Heart left ventricle (tissue), 16 donors: ENCODE measurements around the gene NOS1AP. TPM values are rescaled to one million over a fixed set of nuclear protein-coding genes. Genes with fewer than 3 reads are reported as not detected.

ENCODE experiments used
- ATAC-seq, 4 donors: fragments of 200-7000 bp; cut with Tn5 transposase; one replicate each; pipeline ENCODE4 v1.9.1; 2020 to 2022; ENCODE audit warnings: moderate library complexity in 4 of 4, mild to moderate bottlenecking in 3 of 4, moderate number of reproducible peaks in 1 of 4
- DNase-seq, 5 donors: peaks; one replicate each; pipeline ENCODE4 v3.0.0-alpha.2; 2020
- H3K27ac ChIP-seq, 12 donors: fragments of 200-600 bp; sonication (generic) in 4 of 12; one replicate each; pipeline versions ENCODE4 v1.5.0 to v1.8.0; 2016 to 2022; ENCODE audit warnings: mild to moderate bottlenecking in 2 of 12
- H3K27me3 ChIP-seq, 9 donors: fragments of 200-600 bp; sonication (generic) in 2 of 9; one replicate each; pipeline versions ENCODE4 v1.5.1 to v1.8.0; 2016 to 2022; ENCODE audit warnings: mild to moderate bottlenecking in 3 of 9
- H3K36me3 ChIP-seq, 9 donors: fragments of 200-600 bp; sonication (generic) in 2 of 9; one replicate each; pipeline versions ENCODE4 v1.5.0 to v1.8.0; 2018 to 2022; ENCODE audit warnings: mild to moderate bottlenecking in 2 of 9
- H3K4me1 ChIP-seq, 12 donors: fragments of 200-600 bp; sonication (generic) in 4 of 12; one replicate each; pipeline versions ENCODE4 v1.5.0 to v1.8.0; 2016 to 2022; ENCODE audit warnings: mild to moderate bottlenecking in 3 of 12
- H3K4me3 ChIP-seq, 12 donors: fragments of 200-600 bp; sonication (generic) in 4 of 12; one replicate each; pipeline versions ENCODE4 v1.5.0 to v1.8.0; 2017 to 2022; ENCODE audit warnings: mild to moderate bottlenecking in 9 of 12, moderate library complexity in 4 of 12
- H3K9me3 ChIP-seq, 12 donors: fragments of 200-600 bp; sonication (generic) in 4 of 12; one replicate each; pipeline versions ENCODE4 v1.5.0 to v1.8.0; 2016 to 2022; ENCODE audit warnings: mild to moderate bottlenecking in 1 of 12
- POLR2A ChIP-seq, 2 donors: fragments of 450-650 bp; IDR thresholded peaks; one replicate each; pipeline ENCODE4 v1.6.1; 2017; ENCODE audit warnings: antibody characterized with exemption in 2 of 2, mild to moderate bottlenecking in 2 of 2, moderate library complexity in 2 of 2
- WGBS, 4 donors: extraction: QIAGEN DNeasy Blood & Tissue Kit in 2 of 4; methylation state at CpG; one replicate each; pipeline versions ENCODE4 v1.1.5 to v1.1.7; 2013 to 2018; 5-methylcytosine and 5-hydroxymethylcytosine counted together
- intact Hi-C, 10 donors: fragments of 100-400 bp; cut with DNase I; formaldehyde crosslinking; loops; one replicate each; pipeline versions ENCODE4 v1.11.1 to v1.14.2; 2022
- polyA plus RNA-seq, 2 donors: library from polyadenylated mRNA; stranded (reverse); fragments of 200-250 nt; gene quantifications; one replicate each; pipeline ENCODE4 v1.2.3, GENCODE V29; 2013
- total RNA-seq, 9 donors: library from RNA; depleted of rRNA in 2 of 9; stranded (reverse); fragments of >200 nt in 2 of 9; fragmentation: NEBNext Ultra II Directional in 3 of 9; extraction: Animal tissue kit (Norgen Biotek cat#: 25700) in 3 of 9; gene quantifications; one replicate each; pipeline versions ENCODE4 v1.1.0 to v1.2.4, GENCODE V29; 2016 to 2023
- TF ChIP-seq, protein P1 (sequence below), 12 donors: fragments of 200-600 bp; sonication (generic) in 4 of 12; IDR thresholded peaks; one replicate each; pipeline versions ENCODE4 v1.5.0 to v1.8.0; 2018 to 2022; ENCODE audit warnings: antibody characterized with exemption in 12 of 12, mild to moderate bottlenecking in 5 of 12
- donor health status: ischemic (EF 13 %, LVEDD 7.1; RV severe dilation, severe dysfunction).
- donor health status: healthy with polysubstance abuse.
- donor health status: DM: no; HTN: yes; CAD: no.
- donor health status: DM: no; HTN: no; CAD: no.
- donor health status: ischemic (EF 25% LVEDD 6.9; RV normal size, moderate dysfunction).
- donor health status: ischemic (EF 25% LVEDD 5.7; RV mildly dilated, moderate dysfunction).
- donor health status: healthy.
- donor health status: DM: yes; HTN: yes; CAD: no.
- donor health status: ischemic (EF 35%, LVEDD 5.7; RV mildly dilated, moderate dysfunction).
- donor health status: nonischemic (EF 11% LVEDD 7.7; RV severe dilation, severe dysfunction).
- donor health status: DM: yes; HTN: yes; CAD: no.
- donor health status: PGD.
- donor health status: ischemic (EF 29% LVEDD 5.4; RV normal size, mild dysfunction).
- donor health status: nonischemic (EF 23%, LVEDD 6.1; RV moderate dilation, normal function).

NOS1AP gene
- total and polyA plus RNA-seq, 11 donors, result 1.1 to 6.4 (median 4.3) TPM

- no peak for ATAC-seq
- H3K27ac ChIP-seq, result no peak overlapping the region
- peaks cover 0 to 32% (median 9%) of the 10 kb centered on the region in 12 donors for H3K4me1 ChIP-seq
- H3K36me3 ChIP-seq, result no peaks in the 10 kb centered on the region
- H3K27me3 ChIP-seq, result no peaks in the 10 kb centered on the region
- no peak for DNase-seq
- no peaks in the 10 kb centered on the region for H3K9me3 ChIP-seq
- no peak overlapping the region for H3K4me3 ChIP-seq
- WGBS, 4 donors, result 69 to 77% (median 74%) methylated on average over 3 of the region's 3 CpGs
- intact Hi-C loops, result no loop called here
- no peak for TF ChIP-seq POLR2A (IDR thresholded peaks at IDR 0.05)
- TF ChIP-seq, protein P1, sequence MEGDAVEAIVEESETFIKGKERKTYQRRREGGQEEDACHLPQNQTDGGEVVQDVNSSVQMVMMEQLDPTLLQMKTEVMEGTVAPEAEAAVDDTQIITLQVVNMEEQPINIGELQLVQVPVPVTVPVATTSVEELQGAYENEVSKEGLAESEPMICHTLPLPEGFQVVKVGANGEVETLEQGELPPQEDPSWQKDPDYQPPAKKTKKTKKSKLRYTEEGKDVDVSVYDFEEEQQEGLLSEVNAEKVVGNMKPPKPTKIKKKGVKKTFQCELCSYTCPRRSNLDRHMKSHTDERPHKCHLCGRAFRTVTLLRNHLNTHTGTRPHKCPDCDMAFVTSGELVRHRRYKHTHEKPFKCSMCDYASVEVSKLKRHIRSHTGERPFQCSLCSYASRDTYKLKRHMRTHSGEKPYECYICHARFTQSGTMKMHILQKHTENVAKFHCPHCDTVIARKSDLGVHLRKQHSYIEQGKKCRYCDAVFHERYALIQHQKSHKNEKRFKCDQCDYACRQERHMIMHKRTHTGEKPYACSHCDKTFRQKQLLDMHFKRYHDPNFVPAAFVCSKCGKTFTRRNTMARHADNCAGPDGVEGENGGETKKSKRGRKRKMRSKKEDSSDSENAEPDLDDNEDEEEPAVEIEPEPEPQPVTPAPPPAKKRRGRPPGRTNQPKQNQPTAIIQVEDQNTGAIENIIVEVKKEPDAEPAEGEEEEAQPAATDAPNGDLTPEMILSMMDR (IDR thresholded peaks at IDR 0.05), result no peak
Measured at GRCh38 chr1:162165528-162165927, 96.0 kb downstream of the NOS1AP start.

GRCh38 chr1:162166917-162167615 is 97.6 kb downstream of the NOS1AP start:
- intact Hi-C loops, result no loop called here
- H3K27me3 ChIP-seq, result no peaks in the 10 kb centered on the region
- no peak for ATAC-seq
- no peaks in the 10 kb centered on the region for H3K36me3 ChIP-seq
- H3K4me3 ChIP-seq, result no peak overlapping the region
- 80 to 87% (median 85%) methylated on average over 8 to 9 of the region's 9 CpGs for WGBS, 4 donors
- no peak for DNase-seq
- TF ChIP-seq, protein P1 (IDR thresholded peaks at IDR 0.05), result no peak
- TF ChIP-seq POLR2A (IDR thresholded peaks at IDR 0.05), result no peak
- H3K27ac ChIP-seq, result no peak overlapping the region
- H3K9me3 ChIP-seq, result no peaks in the 10 kb centered on the region
- peaks cover 0 to 32% (median 9%) of the 10 kb centered on the region in 12 donors for H3K4me1 ChIP-seq

- 27 to 38% (median 34%) methylated on average over 4 to 5 of the region's 5 CpGs for WGBS, 4 donors
- ATAC-seq, result peak; percentile 52 to 80 (median 76)
- H3K4me3 ChIP-seq, result no peak overlapping the region
- intact Hi-C loops, result no loop called here
- TF ChIP-seq, protein P1 (IDR thresholded peaks at IDR 0.05), result no peak
- no peak for TF ChIP-seq POLR2A (IDR thresholded peaks at IDR 0.05)
- no peaks in the 10 kb centered on the region for H3K9me3 ChIP-seq
- H3K27ac ChIP-seq, result peak overlapping the region in 5 of 12 donors; percentile 0 to 29 (median 21)
- H3K27me3 ChIP-seq, result no peaks in the 10 kb centered on the region
- DNase-seq, result peak in 3 of 5 donors; percentile 22 to 50 (median 35)
- H3K36me3 ChIP-seq, result no peaks in the 10 kb centered on the region
- peaks cover 0 to 32% (median 9%) of the 10 kb centered on the region in 12 donors for H3K4me1 ChIP-seq
Measured at GRCh38 chr1:162168261-162168660, 98.8 kb downstream of the NOS1AP start.

- Histone ChIP-seq H3K4me3 (no peak overlapping the region), H3K27me3 (no peaks in the 10 kb centered on the region), H3K9me3 (no peaks in the 10 kb centered on the region), H3K36me3 (no peaks in the 10 kb centered on the region), H3K27ac (peak overlapping the region in 2 of 12 donors; percentile 28 to 29), H3K4me1 (peaks cover 0 to 32% (median 9%) of the 10 kb centered on the region in 12 donors)
- intact Hi-C loops, result no loop called here
- DNase-seq (no peak), ATAC-seq (no peak)
- no peak for TF ChIP-seq POLR2A (IDR thresholded peaks at IDR 0.05)
- TF ChIP-seq, protein P1 (IDR thresholded peaks at IDR 0.05), result no peak
- 84 to 88% (median 86%) methylated on average over 7 of the region's 7 CpGs for WGBS, 4 donors
Measured at GRCh38 chr1:162169031-162169790, 99.7 kb downstream of the NOS1AP start.
